CD14-positive monocyte (primary cell): Measurements from ENCODE around the gene NAT16. TPM values are rescaled to one million over a fixed set of nuclear protein-coding genes. Genes with fewer than 3 reads are reported as not detected.

Experiments
- DNase-seq, 3 donors: peaks; one replicate each; pipeline ENCODE4 v3.0.0-alpha.2; 2011 to 2022
- H2AFZ ChIP-seq: 2 replicates; pipeline ENCODE4 v1.6.0; 2012; ENCODE audit warnings: mild to moderate bottlenecking, low read depth, low read length, inconsistent platforms; ENCODE audit not compliant: insufficient read depth, poor library complexity, severe bottlenecking
- H3K27ac ChIP-seq, 2 donors: 1 replicate in 1 of 2; 2 replicates in 1 of 2; pipeline ENCODE4 v1.5.1; 2012 to 2013; ENCODE audit warnings: low read length in 2 of 2, control low read depth in 1 of 2, inconsistent platforms in 1 of 2, low read depth in 1 of 2, mild to moderate bottlenecking in 1 of 2
- H3K27me3 ChIP-seq, 2 donors: one replicate each; pipeline versions ENCODE4 v1.6.0 to v1.6.1; 2011 to 2013; ENCODE audit warnings: low read length in 2 of 2; ENCODE audit not compliant: control insufficient read depth in 2 of 2, insufficient read depth in 2 of 2
- H3K36me3 ChIP-seq, 2 donors: replicated peaks in 1 of 2; 1 replicate in 1 of 2; 2 replicates in 1 of 2; pipeline versions ENCODE4 v1.5.1 to v1.6.1; 2012 to 2013; ENCODE audit warnings: low read length in 2 of 2, control low read depth in 1 of 2, inconsistent platforms in 1 of 2, mild to moderate bottlenecking in 1 of 2; ENCODE audit not compliant: insufficient read depth in 2 of 2, control insufficient read depth in 1 of 2
- H3K4me1 ChIP-seq, 2 donors: 1 replicate in 1 of 2; 2 replicates in 1 of 2; pipeline versions ENCODE4 v1.5.1 to v1.6.1; 2012 to 2013; ENCODE audit warnings: low read length in 2 of 2, control low read depth in 1 of 2, inconsistent platforms in 1 of 2, mild to moderate bottlenecking in 1 of 2, moderate library complexity in 1 of 2; ENCODE audit not compliant: insufficient read depth in 2 of 2, control insufficient read depth in 1 of 2
- H3K4me2 ChIP-seq: replicated peaks from 2 replicates; pipeline ENCODE3; 2012; ENCODE audit warnings: low read length, moderate library complexity, mild to moderate bottlenecking; ENCODE audit not compliant: poor library complexity, severe bottlenecking; ENCODE audit errors: extremely low read depth
- H3K4me3 ChIP-seq, 3 experiments: fragments of 200-600 bp in 1 of 3; sonication (generic) in 1 of 3; replicated peaks in 1 of 3; 1 replicate in 2 of 3; 2 replicates in 1 of 3; pipeline ENCODE4 v1.5.1; 2011 to 2013; ENCODE audit warnings: low read length in 3 of 3, mild to moderate bottlenecking in 3 of 3, control low read depth in 2 of 3, low read depth in 2 of 3, inconsistent platforms in 1 of 3, moderate library complexity in 1 of 3
- H3K79me2 ChIP-seq: 2 replicates; pipeline ENCODE4 v1.6.0; 2012; ENCODE audit warnings: mild to moderate bottlenecking, control low read depth, inconsistent platforms, low read length, moderate library complexity; ENCODE audit not compliant: insufficient read depth
- H3K9ac ChIP-seq: 2 replicates; pipeline ENCODE4 v1.6.0; 2017; ENCODE audit warnings: low read length, mild to moderate bottlenecking; ENCODE audit not compliant: insufficient read depth, poor library complexity, severe bottlenecking
- H3K9me3 ChIP-seq, 2 donors: replicated peaks in 1 of 2; 1 replicate in 1 of 2; 2 replicates in 1 of 2; pipeline versions ENCODE4 v1.5.1 to v1.6.1; 2012 to 2013; ENCODE audit warnings: low read length in 2 of 2, control low read depth in 1 of 2; ENCODE audit not compliant: control insufficient read depth in 1 of 2, insufficient read depth in 1 of 2
- H4K20me1 ChIP-seq: 2 replicates; pipeline ENCODE4 v1.6.0; 2012; ENCODE audit warnings: mild to moderate bottlenecking, low read length, control low read depth, moderate library complexity; ENCODE audit not compliant: insufficient read depth
- H3K27ac Mint-ChIP-seq, 7 donors: one replicate each; pipeline ENCODE4 v1.8.0; 2020; ENCODE audit warnings: mild to moderate bottlenecking in 7 of 7, mixed read lengths in 7 of 7, moderate library complexity in 6 of 7, inconsistent platforms in 2 of 7
- H3K27me3 Mint-ChIP-seq, 3 donors: one replicate each; pipeline ENCODE4 v1.8.0; 2021 to 2022; ENCODE audit warnings: low read depth in 3 of 3, mild to moderate bottlenecking in 3 of 3, mixed read lengths in 3 of 3, moderate library complexity in 3 of 3, inconsistent platforms in 1 of 3
- H3K36me3 Mint-ChIP-seq, 2 donors: one replicate each; pipeline ENCODE4 v1.8.0; 2020; ENCODE audit warnings: mixed read lengths in 2 of 2, inconsistent platforms in 1 of 2, mild to moderate bottlenecking in 1 of 2
- H3K4me1 Mint-ChIP-seq: one replicate; pipeline ENCODE4 v1.8.0; 2020; ENCODE audit warnings: mild to moderate bottlenecking, mixed read lengths
- H3K4me3 Mint-ChIP-seq, 2 donors: one replicate each; pipeline ENCODE4 v1.8.0; 2020; ENCODE audit warnings: mild to moderate bottlenecking in 2 of 2, mixed read lengths in 2 of 2, moderate library complexity in 1 of 2
- H3K9me3 Mint-ChIP-seq, 7 donors: one replicate each; pipeline ENCODE4 v1.8.0; 2020 to 2022; ENCODE audit warnings: mixed read lengths in 7 of 7, mild to moderate bottlenecking in 6 of 7, moderate library complexity in 6 of 7, inconsistent platforms in 2 of 7
- CTCF ChIP-seq: fragments of 200-600 bp; IDR thresholded peaks from one replicate; pipeline ENCODE4 v1.8.0; 2022; ENCODE audit warnings: antibody characterized with exemption, mild to moderate bottlenecking
- WGBS: methylation state at CpG from one replicate; pipeline ENCODE4 v1.1.5; 2013; ENCODE audit warnings: missing lambda C conversion rate; ENCODE audit not compliant: insufficient coverage; 5-methylcytosine and 5-hydroxymethylcytosine counted together
- intact Hi-C, 2 donors: fragments of 100-400 bp; cut with micrococcal nuclease; formaldehyde crosslinking; loops; one replicate each; pipeline versions ENCODE4 v1.15.0 to v1.15.1; 2023
- polyA plus RNA-seq, 3 donors: library from polyadenylated mRNA; depleted of rRNA in 1 of 3; unstranded in 2 of 3; stranded (reverse) in 1 of 3; fragments of 300-500 nt in 2 of 3; fragments of >200 nt in 1 of 3; fragmentation: Illumina TruSeq in 2 of 3; gene quantifications; 1 replicate in 2 of 3; 2 replicates in 1 of 3; pipeline ENCODE4 v1.2.3, GENCODE V29; 2012 to 2021

The NAT16 gene
- polyA plus RNA-seq, 3 donors = not detected

- Mint-ChIP-seq H3K4me3 (no peak overlapping the region), H3K9me3 (peaks cover 0 to 5% (median 0%) of the 10 kb centered on the region in 7 donors), H3K27ac (peak overlapping the region in 4 of 7 donors; percentile 30 to 73 (median 56)), H3K27me3 (peaks cover 17 to 31% (median 29%) of the 10 kb centered on the region in 3 donors), H3K4me1 (peaks cover 41% of the 10 kb centered on the region), H3K36me3 (peaks cover 0 to 2% of the 10 kb centered on the region in 2 donors)
- Histone ChIP-seq H4K20me1 (no peaks in the 10 kb centered on the region), H3K4me1 (peaks cover 21 to 26% of the 10 kb centered on the region in 2 donors), H3K36me3 (no peaks in the 10 kb centered on the region), H3K9ac (no peak overlapping the region), H2AFZ (no peak overlapping the region), H3K27me3 (peaks cover 0 to 4% of the 10 kb centered on the region in 2 donors), H3K9me3 (no peaks in the 10 kb centered on the region), H3K4me3 (no peak overlapping the region), H3K27ac (no peak overlapping the region), H3K4me2 (no peak overlapping the region), H3K79me2 (no peaks in the 10 kb centered on the region)
- no peak for DNase-seq
- intact Hi-C loops = loop anchor here (5.0 to 10.0 kb wide), 3 partner anchors 52 to 144 kb away; partner anchors contain the start of gene FIS1 (in 1 of the 2)
- TF ChIP-seq CTCF = no peak
- no CpG with 5 or more reads among the region's 3 CpGs for WGBS
Measured at GRCh38 chr7:101140339-101140699, 39.8 kb downstream of the NAT16 start.

DNA sequence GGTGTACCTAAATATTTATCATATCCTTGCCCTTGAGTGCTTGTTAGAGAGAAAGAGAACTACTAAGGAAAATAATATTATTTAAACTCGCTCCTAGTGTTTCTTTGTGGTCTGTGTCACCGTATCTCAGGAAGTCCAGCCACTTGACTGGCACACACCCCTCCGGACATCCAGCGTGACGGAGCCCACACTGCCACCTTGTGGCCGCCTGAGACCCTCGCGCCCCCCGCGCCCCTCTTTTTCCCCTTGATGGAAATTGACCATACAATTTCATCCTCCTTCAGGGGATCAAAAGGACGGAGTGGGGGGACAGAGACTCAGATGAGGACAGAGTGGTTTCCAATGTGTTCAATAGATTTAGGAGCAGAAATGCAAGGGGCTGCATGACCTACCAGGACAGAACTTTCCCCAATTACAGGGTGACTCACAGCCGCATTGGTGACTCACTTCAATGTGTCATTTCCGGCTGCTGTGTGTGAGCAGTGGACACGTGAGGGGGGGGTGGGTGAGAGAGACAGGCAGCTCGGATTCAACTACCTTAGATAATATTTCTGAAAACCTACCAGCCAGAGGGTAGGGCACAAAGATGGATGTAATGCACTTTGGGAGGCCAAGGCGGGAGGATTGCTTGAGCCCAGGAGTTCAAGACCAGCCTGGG, 41.8 kb downstream of the NAT16 start:
- peaks cover 0 to 4% of the 10 kb centered on the region in 2 donors for H3K27me3 ChIP-seq
- peak overlapping the region; percentile 37 for H2AFZ ChIP-seq
- Mint-ChIP-seq H3K9me3 (peaks cover 0 to 5% (median 0%) of the 10 kb centered on the region in 7 donors), H3K4me1 (peaks cover 52% of the 10 kb centered on the region), H3K4me3 (peak overlapping the region; percentile 51 to 83), H3K36me3 (peaks cover 0 to 2% of the 10 kb centered on the region in 2 donors), H3K27ac (peak overlapping the region; percentile 90 to 97 (median 93)), H3K27me3 (peaks cover 11 to 37% (median 29%) of the 10 kb centered on the region in 3 donors)
- 0% methylated on average over 3 of the region's 16 CpGs for WGBS
- no peaks in the 10 kb centered on the region for H3K79me2 ChIP-seq
- H3K36me3 ChIP-seq = no peaks in the 10 kb centered on the region
- peak; percentile 96 to 99 (median 98) for DNase-seq
- TF ChIP-seq CTCF = peak; percentile 98
- no peaks in the 10 kb centered on the region for H4K20me1 ChIP-seq
- intact Hi-C loops = loop anchor here (5.0 kb wide), 1 partner anchor 36 kb away; no protein-coding TSS in a partner anchor
- H3K9me3 ChIP-seq = no peaks in the 10 kb centered on the region
- peak overlapping the region; percentile 71 to 96 for H3K27ac ChIP-seq
- peak overlapping the region in 2 of 3 experiments; percentile 17 to 44 for H3K4me3 ChIP-seq
- peak overlapping the region; percentile 50 for H3K4me2 ChIP-seq
- H3K4me1 ChIP-seq = peaks cover 28 to 42% of the 10 kb centered on the region in 2 donors
- peak overlapping the region; percentile 78 for H3K9ac ChIP-seq
